DLD1 (cell line): Measurements from ENCODE around the gene ZC3H13.

Experiments
- in situ Hi-C: cut with HindIII; loops from 2 replicates; pipeline ENCODE4 v1.10.0; 2017; ENCODE audit warnings: low sequenced_read_pairs

The ZC3H13 gene

GRCh38 chr13:46052319-46053161, at the start of gene ZC3H13:
ZC3H13 (minus strand) TSS chr13:46052746; CDS start chr13:46045507, 7,239 bp downstream.
- in situ Hi-C loops, result no loop called here

GRCh38 chr13:46102255-46102605, 49.7 kb upstream of the ZC3H13 start:
- in situ Hi-C loops, result no loop called here

GRCh38 chr13:46101484-46102254, 49.1 kb upstream of the ZC3H13 start:
- in situ Hi-C loops, result no loop called here

GRCh38 chr13:46101002-46101401, 48.5 kb upstream of the ZC3H13 start:
- in situ Hi-C loops, result no loop called here

- in situ Hi-C loops, result no loop called here
Measured at GRCh38 chr13:46100191-46100815, 47.8 kb upstream of the ZC3H13 start.

- in situ Hi-C loops, result no loop called here
Measured at GRCh38 chr13:46097663-46098062, 45.1 kb upstream of the ZC3H13 start.

- in situ Hi-C loops, result no loop called here
Measured at GRCh38 chr13:46097015-46097414, 44.5 kb upstream of the ZC3H13 start.

- in situ Hi-C loops, result no loop called here
Measured at GRCh38 chr13:46094478-46094877, 41.9 kb upstream of the ZC3H13 start.

- in situ Hi-C loops, result no loop called here
Measured at GRCh38 chr13:46088821-46089562, 36.4 kb upstream of the ZC3H13 start.

- in situ Hi-C loops, result no loop called here
Measured at GRCh38 chr13:46087481-46087880, 34.9 kb upstream of the ZC3H13 start.

- in situ Hi-C loops, result no loop called here
Measured at GRCh38 chr13:46086985-46087384, 34.4 kb upstream of the ZC3H13 start.

GRCh38 chr13:46086421-46086922, 33.9 kb upstream of the ZC3H13 start:
- in situ Hi-C loops, result no loop called here

GRCh38 chr13:46085737-46086136, 33.2 kb upstream of the ZC3H13 start:
- in situ Hi-C loops, result no loop called here

- in situ Hi-C loops, result no loop called here
Measured at GRCh38 chr13:46082324-46082723, 29.8 kb upstream of the ZC3H13 start.

GRCh38 chr13:46079770-46080169, 27.2 kb upstream of the ZC3H13 start:
- in situ Hi-C loops, result no loop called here

- in situ Hi-C loops, result no loop called here
Measured at GRCh38 chr13:46077265-46077664, 24.7 kb upstream of the ZC3H13 start.

GRCh38 chr13:46076827-46077226, 24.3 kb upstream of the ZC3H13 start:
- in situ Hi-C loops, result no loop called here

GRCh38 chr13:46075811-46076210, 23.3 kb upstream of the ZC3H13 start:
- in situ Hi-C loops, result no loop called here

GRCh38 chr13:46071590-46072249, 19.2 kb upstream of the ZC3H13 start:
- in situ Hi-C loops, result no loop called here

GRCh38 chr13:46063292-46063691, 10.7 kb upstream of the ZC3H13 start:
- in situ Hi-C loops, result no loop called here
